Heart left ventricle (tissue), 16 donors: ENCODE results near the gene DISP2. TPM values are rescaled to one million over a fixed set of nuclear protein-coding genes. Genes with fewer than 3 reads are reported as not detected.
A peak's percentile ranks its signal among the peaks of the same experiment; 100 is the strongest.

ENCODE experiments used
- ATAC-seq, 4 donors: fragments of 200-7000 bp; cut with Tn5 transposase; one replicate each; pipeline ENCODE4 v1.9.1; 2020 to 2022; ENCODE audit warnings: moderate library complexity in 4 of 4, mild to moderate bottlenecking in 3 of 4, moderate number of reproducible peaks in 1 of 4
- DNase-seq, 5 donors: peaks; one replicate each; pipeline ENCODE4 v3.0.0-alpha.2; 2020
- H3K27ac ChIP-seq, 12 donors: fragments of 200-600 bp; sonication (generic) in 4 of 12; one replicate each; pipeline versions ENCODE4 v1.5.0 to v1.8.0; 2016 to 2022; ENCODE audit warnings: mild to moderate bottlenecking in 2 of 12
- H3K27me3 ChIP-seq, 9 donors: fragments of 200-600 bp; sonication (generic) in 2 of 9; one replicate each; pipeline versions ENCODE4 v1.5.1 to v1.8.0; 2016 to 2022; ENCODE audit warnings: mild to moderate bottlenecking in 3 of 9
- H3K36me3 ChIP-seq, 9 donors: fragments of 200-600 bp; sonication (generic) in 2 of 9; one replicate each; pipeline versions ENCODE4 v1.5.0 to v1.8.0; 2018 to 2022; ENCODE audit warnings: mild to moderate bottlenecking in 2 of 9
- H3K4me1 ChIP-seq, 12 donors: fragments of 200-600 bp; sonication (generic) in 4 of 12; one replicate each; pipeline versions ENCODE4 v1.5.0 to v1.8.0; 2016 to 2022; ENCODE audit warnings: mild to moderate bottlenecking in 3 of 12
- H3K4me3 ChIP-seq, 12 donors: fragments of 200-600 bp; sonication (generic) in 4 of 12; one replicate each; pipeline versions ENCODE4 v1.5.0 to v1.8.0; 2017 to 2022; ENCODE audit warnings: mild to moderate bottlenecking in 9 of 12, moderate library complexity in 4 of 12
- H3K9me3 ChIP-seq, 12 donors: fragments of 200-600 bp; sonication (generic) in 4 of 12; one replicate each; pipeline versions ENCODE4 v1.5.0 to v1.8.0; 2016 to 2022; ENCODE audit warnings: mild to moderate bottlenecking in 1 of 12
- CTCF ChIP-seq, 12 donors: fragments of 200-600 bp; sonication (generic) in 4 of 12; IDR thresholded peaks; one replicate each; pipeline versions ENCODE4 v1.5.0 to v1.8.0; 2018 to 2022; ENCODE audit warnings: antibody characterized with exemption in 12 of 12, mild to moderate bottlenecking in 5 of 12
- POLR2A ChIP-seq, 2 donors: fragments of 450-650 bp; IDR thresholded peaks; one replicate each; pipeline ENCODE4 v1.6.1; 2017; ENCODE audit warnings: antibody characterized with exemption in 2 of 2, mild to moderate bottlenecking in 2 of 2, moderate library complexity in 2 of 2
- WGBS, 4 donors: extraction: QIAGEN DNeasy Blood & Tissue Kit in 2 of 4; methylation state at CpG; one replicate each; pipeline versions ENCODE4 v1.1.5 to v1.1.7; 2013 to 2018; 5-methylcytosine and 5-hydroxymethylcytosine counted together
- intact Hi-C, 10 donors: fragments of 100-400 bp; cut with DNase I; formaldehyde crosslinking; loops; one replicate each; pipeline versions ENCODE4 v1.11.1 to v1.14.2; 2022
- polyA plus RNA-seq, 2 donors: library from polyadenylated mRNA; stranded (reverse); fragments of 200-250 nt; gene quantifications; one replicate each; pipeline ENCODE4 v1.2.3, GENCODE V29; 2013
- total RNA-seq, 9 donors: library from RNA; depleted of rRNA in 2 of 9; stranded (reverse); fragments of >200 nt in 2 of 9; fragmentation: NEBNext Ultra II Directional in 3 of 9; extraction: Animal tissue kit (Norgen Biotek cat#: 25700) in 3 of 9; gene quantifications; one replicate each; pipeline versions ENCODE4 v1.1.0 to v1.2.4, GENCODE V29; 2016 to 2023
- donor health status: ischemic (EF 13 %, LVEDD 7.1; RV severe dilation, severe dysfunction).
- donor health status: healthy with polysubstance abuse.
- donor health status: DM: no; HTN: yes; CAD: no.
- donor health status: DM: no; HTN: no; CAD: no.
- donor health status: ischemic (EF 25% LVEDD 6.9; RV normal size, moderate dysfunction).
- donor health status: ischemic (EF 25% LVEDD 5.7; RV mildly dilated, moderate dysfunction).
- donor health status: healthy.
- donor health status: DM: yes; HTN: yes; CAD: no.
- donor health status: ischemic (EF 35%, LVEDD 5.7; RV mildly dilated, moderate dysfunction).
- donor health status: nonischemic (EF 11% LVEDD 7.7; RV severe dilation, severe dysfunction).
- donor health status: DM: yes; HTN: yes; CAD: no.
- donor health status: PGD.
- donor health status: ischemic (EF 29% LVEDD 5.4; RV normal size, mild dysfunction).
- donor health status: nonischemic (EF 23%, LVEDD 6.1; RV moderate dilation, normal function).

DISP2 gene
- total and polyA plus RNA-seq, 11 donors, result 0.10 to 1.8 (median 0.40) TPM

- H3K4me3 ChIP-seq, result no peak overlapping the region
- ATAC-seq (peak in 2 of 4 donors; percentile 33 to 51), DNase-seq (peak in 2 of 5 donors; percentile 30 to 49)
- TF ChIP-seq POLR2A (IDR thresholded peaks at IDR 0.05) (no peak), CTCF (IDR thresholded peaks at IDR 0.05) (peak in 10 of 12 donors; percentile 3 to 54 (median 28))
- H3K27ac ChIP-seq, result no peak overlapping the region
- WGBS, 4 donors, result 40 to 46% (median 44%) methylated on average over 8 to 9 of the region's 9 CpGs
- H3K4me1 ChIP-seq, result peaks cover 0 to 29% (median 10%) of the 10 kb centered on the region in 12 donors
- intact Hi-C loops, result loop anchor here in 1 of 10 donors (5.0 kb wide), 1 partner anchor 42 kb away; no protein-coding TSS in a partner anchor
- H3K9me3 ChIP-seq, result no peaks in the 10 kb centered on the region
- no peaks in the 10 kb centered on the region for H3K27me3 ChIP-seq
- H3K36me3 ChIP-seq, result no peaks in the 10 kb centered on the region
Observed at GRCh38 chr15:40354408-40355171, 3.4 kb upstream of the DISP2 start.

DNA sequence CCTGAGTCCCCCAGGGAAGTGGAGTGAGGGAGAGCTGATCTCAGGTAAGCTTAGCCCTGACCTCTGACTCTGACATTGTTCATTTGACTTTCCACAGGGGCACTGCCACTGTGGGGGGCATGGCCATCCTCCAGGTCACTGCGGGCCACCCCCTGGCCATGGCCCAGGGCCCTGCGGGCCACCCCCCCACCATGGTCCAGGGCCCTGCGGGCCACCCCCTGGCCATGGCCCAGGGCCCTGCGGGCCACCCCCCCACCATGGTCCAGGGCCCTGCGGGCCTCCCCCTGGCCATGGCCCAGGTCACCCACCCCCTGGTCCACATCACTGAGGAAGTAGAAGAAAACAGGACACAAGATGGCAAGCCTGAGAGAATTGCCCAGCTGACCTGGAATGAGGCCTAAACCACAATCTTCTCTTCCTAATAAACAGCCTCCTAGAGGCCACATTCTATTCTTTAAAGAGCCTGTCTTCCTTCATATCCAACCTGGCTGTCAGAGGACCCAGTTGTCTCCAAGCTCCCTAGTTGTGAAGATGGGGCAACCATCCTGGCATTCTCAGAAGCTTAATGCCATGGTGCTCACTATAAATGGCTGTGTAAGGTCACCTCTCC is 1.9 kb upstream of the DISP2 start:
- TF ChIP-seq POLR2A (IDR thresholded peaks at IDR 0.05) (no peak), CTCF (IDR thresholded peaks at IDR 0.05) (no peak)
- ATAC-seq (no peak), DNase-seq (peak in 2 of 5 donors; percentile 7 to 16)
- WGBS, 4 donors, result 88 to 100% (median 93%) methylated on average over 2 to 5 of the region's 5 CpGs
- H3K36me3 ChIP-seq, result no peaks in the 10 kb centered on the region
- H3K27ac ChIP-seq, result no peak overlapping the region
- H3K27me3 ChIP-seq, result no peaks in the 10 kb centered on the region
- no peak overlapping the region for H3K4me3 ChIP-seq
- peaks cover 0 to 29% (median 10%) of the 10 kb centered on the region in 12 donors for H3K4me1 ChIP-seq
- intact Hi-C loops, result loop anchor here in 1 of 10 donors (5.0 kb wide), 1 partner anchor 44 kb away; no protein-coding TSS in a partner anchor
- H3K9me3 ChIP-seq, result no peaks in the 10 kb centered on the region

DNA sequence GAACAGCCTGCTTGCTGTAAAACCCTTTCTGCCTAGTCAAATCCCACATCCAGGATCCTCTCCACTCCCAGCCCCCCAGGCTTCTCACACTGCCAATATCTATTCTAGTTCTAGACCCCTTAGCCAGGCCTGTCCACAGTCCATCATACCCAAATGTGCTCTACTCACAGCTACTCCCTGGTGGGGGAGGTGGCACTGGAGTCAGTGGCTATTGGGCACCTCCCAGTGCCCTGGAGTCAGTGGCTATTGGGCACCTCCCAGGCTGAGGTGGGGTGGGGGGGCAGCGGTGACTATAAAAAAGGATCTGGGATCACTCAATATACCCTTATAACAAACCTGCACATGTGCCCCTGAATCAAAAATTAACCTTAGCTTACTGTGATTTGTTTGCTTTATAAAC is 773 bp upstream of the DISP2 start:
- no peaks in the 10 kb centered on the region for H3K36me3 ChIP-seq
- peaks cover 0 to 29% (median 10%) of the 10 kb centered on the region in 12 donors for H3K4me1 ChIP-seq
- H3K27me3 ChIP-seq, result no peaks in the 10 kb centered on the region
- no peaks in the 10 kb centered on the region for H3K9me3 ChIP-seq
- TF ChIP-seq CTCF (IDR thresholded peaks at IDR 0.05) (no peak), POLR2A (IDR thresholded peaks at IDR 0.05) (no peak)
- peak in 1 of 5 donors; percentile 40 for DNase-seq
- intact Hi-C loops, result loop anchor here in 1 of 10 donors (5.0 kb wide), 1 partner anchor 45 kb away; no protein-coding TSS in a partner anchor
- ATAC-seq, result no peak
- WGBS, 4 donors, result 70 to 100% (median 77%) methylated on average over 1 of the region's 1 CpG
- H3K4me3 ChIP-seq, result peak overlapping the region in 6 of 12 donors; percentile 57 to 65 (median 64)
- peak overlapping the region in 1 of 12 donors; percentile 17 for H3K27ac ChIP-seq
